ENCODE results near the gene PPP2R2C. TPM values are rescaled to one million over a fixed set of nuclear protein-coding genes. Genes with fewer than 3 reads are reported as not detected.

PPP2R2C gene
- total RNA-seq, 4 donors from 2014 or later = 0.47 to 4.6 (median 1.0) TPM

DNA sequence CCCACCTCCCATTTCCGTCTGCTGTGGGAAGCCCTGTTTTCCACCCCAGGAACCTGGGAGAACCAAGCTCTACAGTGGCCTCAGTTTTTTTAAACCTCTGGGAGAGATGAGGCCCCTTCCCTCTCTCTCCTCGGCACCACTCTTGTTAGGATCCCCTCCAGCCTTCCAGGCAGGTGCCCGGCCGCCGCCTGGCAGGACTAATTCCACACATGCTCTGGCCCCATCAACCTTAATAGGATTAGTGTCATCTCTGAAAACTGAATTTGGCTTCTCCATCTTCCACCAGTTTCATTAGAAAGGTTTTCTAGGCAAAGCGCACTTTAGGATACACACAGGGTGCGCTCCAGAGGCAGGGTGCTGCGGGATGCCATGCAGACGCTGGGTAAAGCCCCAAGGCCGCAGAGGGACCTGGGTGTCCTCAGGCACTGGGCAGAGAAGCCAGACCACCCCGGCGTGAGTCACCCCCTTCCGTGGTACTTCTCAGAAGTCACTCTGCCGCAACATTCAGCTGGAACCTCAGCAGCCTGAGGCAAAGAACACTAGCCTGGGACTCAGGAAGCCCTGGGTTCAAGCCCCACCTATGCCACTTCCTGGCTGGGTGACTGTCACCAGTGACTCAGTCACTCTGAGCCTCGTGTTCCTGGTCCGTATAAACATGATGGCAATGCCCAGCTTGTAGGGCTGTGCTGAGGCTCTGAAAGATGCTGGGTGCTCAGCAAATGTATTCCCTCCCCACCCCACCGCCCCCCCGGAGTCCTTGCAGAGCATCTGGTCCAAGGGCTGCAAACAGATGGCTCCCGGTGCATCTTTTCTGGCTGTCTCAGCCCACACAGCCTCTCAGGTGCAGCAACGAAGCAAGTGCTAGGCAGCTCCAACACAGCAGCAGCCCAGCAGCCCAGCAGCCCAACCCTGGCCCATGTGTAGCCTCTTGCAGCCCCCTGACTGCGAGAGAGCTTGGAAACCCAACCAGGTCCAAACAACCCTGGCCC lies 29.1 kb downstream of the PPP2R2C start:
- Histone ChIP-seq H3K36me3 (no peaks in the 10 kb centered on the region), H3K4me3 (no peak overlapping the region), H3K27ac (no peak overlapping the region), H3K27me3 (peaks cover 78% of the 10 kb centered on the region), H3K9me3 (no peaks in the 10 kb centered on the region), H3K4me1 (peaks cover 0 to 12% (median 0%) of the 10 kb centered on the region in 3 donors)
- TF ChIP-seq EP300 (IDR thresholded peaks at IDR 0.05) (no peak), POLR2AphosphoS5 (IDR thresholded peaks at IDR 0.05) (no peak), POLR2A (IDR thresholded peaks at IDR 0.05) (no peak)
- TF ChIP-seq, protein P1, sequence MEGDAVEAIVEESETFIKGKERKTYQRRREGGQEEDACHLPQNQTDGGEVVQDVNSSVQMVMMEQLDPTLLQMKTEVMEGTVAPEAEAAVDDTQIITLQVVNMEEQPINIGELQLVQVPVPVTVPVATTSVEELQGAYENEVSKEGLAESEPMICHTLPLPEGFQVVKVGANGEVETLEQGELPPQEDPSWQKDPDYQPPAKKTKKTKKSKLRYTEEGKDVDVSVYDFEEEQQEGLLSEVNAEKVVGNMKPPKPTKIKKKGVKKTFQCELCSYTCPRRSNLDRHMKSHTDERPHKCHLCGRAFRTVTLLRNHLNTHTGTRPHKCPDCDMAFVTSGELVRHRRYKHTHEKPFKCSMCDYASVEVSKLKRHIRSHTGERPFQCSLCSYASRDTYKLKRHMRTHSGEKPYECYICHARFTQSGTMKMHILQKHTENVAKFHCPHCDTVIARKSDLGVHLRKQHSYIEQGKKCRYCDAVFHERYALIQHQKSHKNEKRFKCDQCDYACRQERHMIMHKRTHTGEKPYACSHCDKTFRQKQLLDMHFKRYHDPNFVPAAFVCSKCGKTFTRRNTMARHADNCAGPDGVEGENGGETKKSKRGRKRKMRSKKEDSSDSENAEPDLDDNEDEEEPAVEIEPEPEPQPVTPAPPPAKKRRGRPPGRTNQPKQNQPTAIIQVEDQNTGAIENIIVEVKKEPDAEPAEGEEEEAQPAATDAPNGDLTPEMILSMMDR (IDR thresholded peaks at IDR 0.05) = no peak
- whole genome bisulfite sequencing, 2 donors (ENCODE audit: low coverage in 1 of 2) = 61 to 83% methylated on average over 2 of the region's 21 CpGs
- ATAC-seq = no peak

DNA sequence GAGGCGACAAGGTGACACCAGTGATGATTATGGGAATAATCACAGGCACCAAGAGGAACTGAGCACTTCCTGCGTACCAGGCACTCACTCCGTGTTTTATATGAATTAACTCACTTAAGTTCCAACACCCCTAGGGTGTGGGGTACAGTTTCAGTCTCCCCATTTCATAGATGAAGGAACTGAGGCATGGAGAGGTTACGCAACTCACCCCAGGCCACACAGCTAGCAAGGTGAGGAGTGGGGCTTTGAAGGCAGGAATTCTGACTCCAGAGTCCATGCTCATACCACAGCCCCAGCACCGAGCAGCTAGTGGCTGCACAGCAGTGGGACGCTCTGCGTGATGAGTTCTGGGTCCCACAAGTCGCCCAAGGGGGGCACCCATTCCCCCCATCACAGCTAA lies 29.9 kb downstream of the PPP2R2C start:
- Histone ChIP-seq H3K4me3 (no peak overlapping the region), H3K36me3 (no peaks in the 10 kb centered on the region), H3K27ac (no peak overlapping the region), H3K27me3 (peaks cover 70% of the 10 kb centered on the region), H3K4me1 (peaks cover 0 to 12% (median 0%) of the 10 kb centered on the region in 3 donors), H3K9me3 (no peaks in the 10 kb centered on the region)
- WGBS, 2 donors (ENCODE audit: low coverage in 1 of 2) = 90 to 100% methylated on average over 2 of the region's 8 CpGs
- ATAC-seq = no peak
- TF ChIP-seq EP300 (IDR thresholded peaks at IDR 0.05) = no peak
- TF ChIP-seq, protein P1 (IDR thresholded peaks at IDR 0.05) = no peak
- no peak for TF ChIP-seq POLR2AphosphoS5 (IDR thresholded peaks at IDR 0.05)
- TF ChIP-seq POLR2A (IDR thresholded peaks at IDR 0.05) = no peak

DNA sequence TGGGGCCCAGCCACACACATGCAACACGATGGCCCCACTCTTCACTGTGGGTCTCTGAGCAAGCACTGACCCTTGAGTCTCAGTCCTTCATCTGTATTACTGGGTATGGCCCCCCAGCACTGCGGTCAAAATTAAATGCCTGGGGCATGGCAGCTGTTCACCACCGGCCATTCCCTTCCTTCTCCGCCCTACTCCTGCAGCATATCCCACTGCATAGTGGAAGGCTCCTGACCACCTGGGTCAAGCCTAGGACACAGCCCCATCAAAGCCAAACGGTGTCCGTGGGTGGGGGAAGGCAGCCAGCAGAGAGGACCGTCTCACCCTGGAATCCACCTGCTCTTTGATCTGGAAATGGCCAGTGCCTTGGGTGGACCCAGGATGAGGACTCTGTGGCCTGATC lies 30.7 kb downstream of the PPP2R2C start:
- Histone ChIP-seq H3K36me3 (no peaks in the 10 kb centered on the region), H3K4me1 (peaks cover 0 to 6% (median 0%) of the 10 kb centered on the region in 3 donors), H3K9me3 (no peaks in the 10 kb centered on the region), H3K4me3 (no peak overlapping the region), H3K27me3 (peaks cover 64% of the 10 kb centered on the region), H3K27ac (no peak overlapping the region)
- ATAC-seq = no peak
- 100% methylated on average over 2 of the region's 7 CpGs; no CpG with 5 or more reads in 1 of the 2 donors for WGBS, 2 donors (ENCODE audit: low coverage in 1 of 2)
- no peak for TF ChIP-seq EP300 (IDR thresholded peaks at IDR 0.05)
- TF ChIP-seq, protein P1 (IDR thresholded peaks at IDR 0.05) = no peak
- TF ChIP-seq POLR2AphosphoS5 (IDR thresholded peaks at IDR 0.05) = no peak
- no peak for TF ChIP-seq POLR2A (IDR thresholded peaks at IDR 0.05)

DNA sequence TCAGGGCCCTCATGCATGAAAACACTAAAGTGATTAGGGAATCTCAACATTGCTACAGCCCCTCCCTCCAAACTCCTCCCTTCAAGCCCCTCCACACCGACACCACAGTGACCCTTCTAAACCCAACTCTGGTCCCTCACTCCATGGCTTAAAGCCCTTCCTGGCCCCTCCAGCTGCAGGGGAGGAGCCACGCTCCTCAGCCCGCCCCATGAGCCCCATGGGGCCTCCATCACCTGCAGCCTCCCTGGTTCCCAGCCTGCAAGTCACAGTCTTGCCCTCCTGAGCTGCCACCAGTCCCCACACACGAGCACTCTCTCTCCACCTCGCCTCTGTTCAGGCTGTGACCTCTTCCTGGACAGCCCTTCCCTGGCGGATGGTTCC lies 31.2 kb downstream of the PPP2R2C start:
- Histone ChIP-seq H3K27me3 (peaks cover 59% of the 10 kb centered on the region), H3K9me3 (peaks cover 0 to 4% (median 0%) of the 10 kb centered on the region in 3 donors), H3K27ac (no peak overlapping the region), H3K36me3 (no peaks in the 10 kb centered on the region), H3K4me3 (no peak overlapping the region), H3K4me1 (peaks cover 0 to under 1% (median 0%) of the 10 kb centered on the region in 3 donors)
- ATAC-seq = no peak
- 0 to 61% methylated on average over 1 to 3 of the region's 6 CpGs for WGBS, 2 donors (ENCODE audit: low coverage in 1 of 2)
- TF ChIP-seq POLR2A (IDR thresholded peaks at IDR 0.05) (no peak), EP300 (IDR thresholded peaks at IDR 0.05) (no peak), POLR2AphosphoS5 (IDR thresholded peaks at IDR 0.05) (no peak)
- TF ChIP-seq, protein P1 (IDR thresholded peaks at IDR 0.05) = no peak
